GM21528 (cell line): Measurements from ENCODE around the gene HLCS.
A peak's percentile ranks its signal among the peaks of the same experiment; 100 is the strongest.

Experiments used
- ATAC-seq: cut with Tn5 transposase; IDR thresholded peaks from one replicate; pipeline ENCODE4 v1.9.1; 2021; ENCODE audit warnings: mild to moderate bottlenecking, moderate library complexity; ENCODE audit not compliant: unreplicated experiment, low FRiP score

HLCS gene

DNA sequence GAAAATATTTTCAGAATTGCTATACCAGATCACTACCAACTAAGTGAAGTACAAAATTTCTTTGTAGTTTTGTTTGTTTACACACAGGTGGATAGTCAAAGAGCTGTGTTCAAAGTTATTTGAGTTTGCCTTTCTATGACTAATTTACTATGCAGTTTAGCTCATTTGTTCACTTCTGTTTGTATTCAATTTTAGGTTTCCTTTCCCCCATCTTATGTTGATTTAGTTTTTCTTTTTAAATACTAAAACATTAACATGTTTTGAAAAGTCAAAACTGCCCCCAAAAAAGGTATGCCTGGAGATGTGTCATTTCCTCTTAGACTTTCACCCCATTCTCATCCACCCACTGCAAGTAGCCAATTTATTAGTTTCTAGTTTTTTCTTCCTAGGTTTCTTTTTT, 21.4 kb upstream of the HLCS start:
- no peak for ATAC-seq

DNA sequence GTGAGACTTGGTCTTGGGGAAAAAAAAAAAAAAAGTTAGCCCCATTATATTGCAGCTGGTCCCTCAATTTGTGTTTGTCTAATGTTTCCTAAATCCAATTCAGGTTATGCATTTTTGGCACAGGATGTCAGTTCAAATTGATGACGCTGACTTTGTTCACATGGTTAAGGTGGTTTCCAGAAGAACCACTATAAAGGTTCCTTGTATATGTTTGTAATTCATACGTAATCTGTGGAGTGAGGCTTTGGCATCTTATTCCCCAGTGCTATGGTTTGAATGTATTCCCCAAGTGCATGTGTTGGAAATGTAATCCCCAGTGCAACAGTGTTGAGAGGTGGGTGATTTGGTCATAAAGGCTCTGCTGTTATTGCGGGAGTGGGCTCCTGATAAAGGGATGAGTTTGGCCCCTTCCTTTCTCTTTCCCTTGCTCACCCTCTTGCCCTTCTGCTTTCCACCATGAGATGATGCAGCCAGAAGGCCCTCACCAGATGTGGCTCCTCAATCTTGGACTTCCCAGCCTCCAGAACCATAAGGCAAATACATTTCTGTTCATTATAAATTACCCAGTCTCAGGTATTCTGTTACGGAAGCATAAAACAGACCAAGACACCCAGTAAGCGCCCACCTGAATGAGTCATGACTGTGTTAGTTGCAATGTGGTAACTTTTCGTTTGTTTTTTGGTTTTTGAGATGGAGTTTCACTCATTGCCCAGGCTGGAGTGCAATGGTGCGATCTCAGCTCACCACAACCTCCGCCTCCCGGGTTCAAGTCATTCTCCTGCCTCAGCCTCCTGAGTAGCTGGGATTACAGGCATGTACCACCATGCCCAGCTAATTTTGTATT, 19.5 kb upstream of the HLCS start:
- ATAC-seq = no peak

DNA sequence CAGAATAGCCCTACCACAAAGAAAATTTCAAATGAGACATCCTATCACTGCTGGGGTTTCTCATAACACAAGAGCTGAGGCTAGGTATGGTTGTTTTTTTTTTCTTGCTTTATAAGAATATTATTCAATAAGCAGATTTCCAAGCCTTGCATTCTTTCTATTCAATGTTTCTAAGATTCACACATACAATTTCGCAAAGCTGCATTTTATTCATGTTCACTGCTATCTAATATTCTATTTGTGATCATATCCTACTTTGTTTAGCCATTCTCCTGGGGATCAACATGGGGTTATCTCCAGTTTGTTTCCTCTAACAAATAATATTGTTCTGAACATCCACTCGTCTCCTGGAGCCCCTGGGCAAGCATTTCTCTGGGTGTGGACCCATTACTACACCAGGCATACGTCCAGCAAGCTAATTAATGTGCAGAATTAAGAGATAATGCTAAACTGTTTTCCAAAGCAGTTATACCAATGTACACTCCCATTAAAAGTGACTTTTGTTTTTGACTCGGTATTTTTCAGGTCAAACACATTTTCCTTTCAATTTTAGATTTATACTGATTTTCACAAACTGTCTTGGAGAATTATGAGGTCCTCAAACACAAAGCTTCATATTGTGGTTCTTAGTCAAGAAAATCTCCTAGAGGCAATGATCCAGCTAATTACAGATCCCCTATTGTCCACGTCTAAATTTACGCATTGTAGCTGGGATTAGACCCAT, 15.7 kb upstream of the HLCS start:
- ATAC-seq = no peak

GRCh38 chr21:36981049-36981391, 14.6 kb upstream of the HLCS start:
- no peak for ATAC-seq

GRCh38 chr21:36980280-36981048, 14.0 kb upstream of the HLCS start:
- ATAC-seq = no peak

GRCh38 chr21:36976882-36977651, 10.6 kb upstream of the HLCS start:
- peak; percentile 50 for ATAC-seq

- ATAC-seq = no peak
These were observed 9.9 kb upstream of the HLCS start for GRCh38 chr21:36976228-36976861.

- ATAC-seq = no peak
These were observed 8.4 kb upstream of the HLCS start for GRCh38 chr21:36974851-36975192.

DNA sequence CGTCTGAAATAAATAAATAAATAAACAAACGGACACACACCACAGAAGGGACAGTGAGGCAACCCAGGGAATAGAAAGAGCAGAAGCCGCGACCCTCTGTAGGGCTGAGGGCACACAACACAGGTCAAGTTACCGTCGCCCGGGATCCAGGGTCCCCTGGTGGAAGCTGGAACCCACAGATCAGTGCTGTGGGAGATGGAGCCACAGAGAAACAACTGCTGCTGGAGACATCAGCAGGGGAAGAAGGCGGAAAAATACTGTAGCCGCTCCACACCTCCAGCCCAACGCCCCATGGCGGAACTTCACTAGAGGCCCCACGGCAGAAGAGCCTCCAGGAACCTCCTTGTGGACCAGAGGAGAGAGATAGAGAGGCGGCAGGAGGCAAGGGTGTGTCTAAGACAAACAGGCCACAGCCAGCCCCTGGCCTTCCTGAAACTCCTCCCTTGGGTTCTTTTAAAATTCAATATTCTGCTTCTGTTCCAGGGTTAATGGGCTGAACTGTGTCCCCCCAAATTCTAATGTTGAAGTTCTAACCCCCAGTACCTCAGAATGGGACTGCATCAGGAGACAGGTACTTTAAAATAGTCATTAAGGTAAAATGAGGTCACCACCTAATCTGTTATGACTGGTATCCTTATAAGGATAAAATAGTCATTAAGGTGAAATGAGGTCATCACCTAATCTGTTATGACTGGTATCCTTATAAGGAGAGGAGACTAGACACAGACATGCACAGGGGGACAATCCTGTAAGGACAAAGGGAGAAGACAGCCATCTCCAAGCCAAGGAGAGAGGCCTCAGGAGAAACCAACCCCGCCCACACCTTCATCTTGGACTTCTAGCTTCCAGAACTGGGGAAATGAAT, 7.7 kb upstream of the HLCS start:
- no peak for ATAC-seq

- ATAC-seq = no peak
These were observed 2.5 kb upstream of the HLCS start for GRCh38 chr21:36968976-36969375.

- no peak for ATAC-seq
These were observed 1.9 kb upstream of the HLCS start for GRCh38 chr21:36968414-36968813.

- ATAC-seq = peak; percentile 19
These were observed 626 bp upstream of the HLCS start for GRCh38 chr21:36966821-36967768.

- ATAC-seq = no peak
These were observed 776 bp downstream of the HLCS start for GRCh38 chr21:36965720-36966065.

- no peak for ATAC-seq
These were observed 1.4 kb downstream of the HLCS start for GRCh38 chr21:36964827-36965719.

DNA sequence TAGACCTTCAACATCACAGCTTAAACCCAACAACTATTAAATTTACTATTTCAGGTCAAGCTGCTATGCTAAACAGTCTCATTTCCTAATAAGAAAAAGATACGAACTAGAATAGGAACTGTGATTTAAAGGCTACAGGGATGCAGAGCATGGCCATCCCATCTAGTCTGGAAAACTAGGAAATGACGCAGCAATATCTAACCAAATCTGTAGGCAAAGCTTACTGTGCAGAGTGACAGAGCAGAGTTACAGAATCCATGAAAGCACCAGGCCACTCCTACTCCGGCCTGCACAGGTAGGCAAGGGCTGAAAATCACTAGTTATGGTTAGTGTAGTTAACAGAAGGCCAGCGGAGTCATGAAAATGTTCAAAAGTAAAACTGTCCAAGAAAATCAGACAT, 2.1 kb downstream of the HLCS start:
- no peak for ATAC-seq

GRCh38 chr21:36962098-36962780, 4.2 kb downstream of the HLCS start:
- no peak for ATAC-seq
